ENCODE measurements around the gene TMEM139. TPM values are rescaled to one million over a fixed set of nuclear protein-coding genes. Genes with fewer than 3 reads are reported as not detected.
"Not testable (repeated sequence)": the region's sequence is repeated elsewhere in the genome, so short reads cannot be mapped to it uniquely, and the experiment has no call there.

Gene TMEM139
- total RNA-seq, 1 donor from 2014 or later: 0.17 TPM

GRCh38 chr7:143289888-143290287, 5.1 kb downstream of the TMEM139 start:
- not testable (repeated sequence) for DNase-seq

GRCh38 chr7:143290293-143290692, 5.5 kb downstream of the TMEM139 start:
- no peak for DNase-seq

- no peak for DNase-seq
Observed at GRCh38 chr7:143292876-143293275, 8.1 kb downstream of the TMEM139 start.

GRCh38 chr7:143295870-143296269, 11.1 kb downstream of the TMEM139 start:
- peak; percentile 18 for DNase-seq

DNA sequence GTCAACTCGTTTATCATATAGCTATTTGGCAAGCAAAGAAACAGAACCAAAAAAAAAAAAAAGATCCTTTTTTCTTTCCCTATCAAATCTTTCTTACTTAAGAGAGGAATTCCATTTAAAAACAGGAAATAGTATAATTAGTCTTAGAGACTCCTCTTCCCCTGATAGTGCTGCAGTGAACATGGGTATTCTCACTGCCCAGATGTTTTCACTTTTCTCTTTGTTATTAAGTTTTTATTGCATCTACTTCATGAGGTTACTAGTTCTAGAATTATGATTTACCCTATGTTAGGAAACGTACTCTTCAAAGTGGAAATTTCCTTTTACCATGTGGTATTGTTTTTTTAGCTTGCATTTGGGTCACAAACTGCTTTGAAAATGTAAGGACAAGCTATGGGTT, 11.9 kb downstream of the TMEM139 start:
- DNase-seq: no peak

DNA sequence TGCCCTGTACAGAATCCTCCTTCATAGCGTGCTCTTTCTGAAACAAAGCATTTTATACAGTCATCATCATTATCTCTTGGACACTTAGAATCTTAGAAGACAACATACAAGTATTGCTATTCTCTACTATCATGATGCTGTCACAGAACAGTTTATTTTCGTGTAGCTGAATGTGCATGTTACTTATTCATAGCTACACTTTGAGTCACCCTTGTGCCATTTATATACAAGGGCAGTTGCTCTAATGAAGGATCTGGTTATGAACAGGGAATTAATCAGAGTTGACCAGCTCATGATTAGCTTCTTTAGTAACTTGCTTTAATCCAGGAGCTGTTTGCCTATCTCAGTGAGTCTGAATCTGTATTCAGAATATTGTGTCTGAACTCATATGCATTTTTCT, 14.6 kb downstream of the TMEM139 start:
- no peak for DNase-seq

DNA sequence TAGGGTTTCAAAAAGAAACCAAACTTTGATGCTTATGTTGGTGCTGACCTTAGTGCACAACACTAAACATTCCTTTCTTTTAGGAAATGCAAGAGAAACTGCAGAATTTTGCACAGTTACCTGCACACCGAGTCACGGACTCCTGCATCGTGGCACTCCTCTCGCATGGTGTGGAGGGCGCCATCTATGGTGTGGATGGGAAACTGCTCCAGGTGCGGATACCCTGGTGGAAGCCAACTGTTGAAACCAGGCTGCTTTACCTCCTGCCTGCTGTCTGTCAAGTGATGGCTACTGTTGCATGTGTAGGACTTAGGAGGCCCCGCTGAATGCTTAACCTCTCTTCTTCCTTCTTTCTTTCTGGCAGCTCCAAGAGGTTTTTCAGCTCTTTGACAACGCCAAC, 15.1 kb downstream of the TMEM139 start:
- DNase-seq: peak; percentile 64

GRCh38 chr7:143300959-143301935, 16.5 kb downstream of the TMEM139 start:
- no peak for DNase-seq

DNA sequence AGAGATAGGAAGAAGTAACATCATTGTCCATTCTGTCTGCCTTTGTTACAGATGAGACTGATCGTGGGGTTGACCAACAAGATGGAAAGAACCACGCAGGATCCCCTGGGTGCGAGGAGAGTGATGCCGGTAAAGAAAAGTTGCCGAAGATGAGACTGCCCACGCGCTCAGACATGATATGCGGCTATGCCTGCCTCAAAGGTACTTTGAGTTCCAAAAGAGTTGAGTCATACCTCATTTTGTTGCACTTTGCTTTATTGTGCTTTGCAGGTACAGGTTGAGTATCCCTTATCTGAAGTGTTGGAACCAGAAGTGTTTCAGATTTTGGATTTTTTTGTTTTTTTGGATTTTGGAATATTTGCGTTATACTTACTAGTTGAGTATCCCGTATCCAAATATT, 19.0 kb downstream of the TMEM139 start:
- no peak for DNase-seq

DNA sequence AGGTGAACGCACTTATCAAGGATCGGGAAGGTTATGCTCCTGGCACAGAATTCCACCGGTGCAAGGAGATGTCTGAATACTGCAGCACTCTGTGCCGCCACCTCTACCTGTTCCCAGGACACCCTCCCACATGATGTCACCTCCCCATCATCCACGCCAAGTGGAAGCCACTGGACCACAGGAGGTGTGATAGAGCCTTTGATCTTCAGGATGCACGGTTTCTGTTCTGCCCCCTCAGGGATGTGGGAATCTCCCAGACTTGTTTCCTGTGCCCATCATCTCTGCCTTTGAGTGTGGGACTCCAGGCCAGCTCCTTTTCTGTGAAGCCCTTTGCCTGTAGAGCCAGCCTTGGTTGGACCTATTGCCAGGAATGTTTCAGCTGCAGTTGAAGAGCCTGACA, 20.2 kb downstream of the TMEM139 start:
- no peak for DNase-seq

DNA sequence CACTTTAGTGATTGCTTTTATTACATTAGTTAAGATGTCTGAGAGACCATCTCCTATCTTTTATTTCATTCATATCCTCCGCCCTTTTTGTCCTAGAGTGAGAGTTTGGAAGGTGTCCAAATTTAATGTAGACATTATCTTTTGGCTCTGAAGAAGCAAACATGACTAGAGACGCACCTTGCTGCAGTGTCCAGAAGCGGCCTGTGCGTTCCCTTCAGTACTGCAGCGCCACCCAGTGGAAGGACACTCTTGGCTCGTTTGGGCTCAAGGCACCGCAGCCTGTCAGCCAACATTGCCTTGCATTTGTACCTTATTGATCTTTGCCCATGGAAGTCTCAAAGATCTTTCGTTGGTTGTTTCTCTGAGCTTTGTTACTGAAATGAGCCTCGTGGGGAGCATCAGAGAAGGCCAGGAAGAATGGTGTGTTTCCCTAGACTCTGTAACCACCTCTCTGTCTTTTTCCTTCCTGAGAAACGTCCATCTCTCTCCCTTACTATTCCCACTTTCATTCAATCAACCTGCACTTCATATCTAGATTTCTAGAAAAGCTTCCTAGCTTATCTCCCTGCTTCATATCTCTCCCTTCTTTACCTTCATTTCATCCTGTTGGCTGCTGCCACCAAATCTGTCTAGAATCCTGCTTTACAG, 20.8 kb downstream of the TMEM139 start:
- peak; percentile 80 for DNase-seq

- no peak for DNase-seq
Observed at GRCh38 chr7:143308632-143309031, 23.9 kb downstream of the TMEM139 start.

GRCh38 chr7:143314127-143314526, 29.4 kb downstream of the TMEM139 start:
- DNase-seq: no peak

DNA sequence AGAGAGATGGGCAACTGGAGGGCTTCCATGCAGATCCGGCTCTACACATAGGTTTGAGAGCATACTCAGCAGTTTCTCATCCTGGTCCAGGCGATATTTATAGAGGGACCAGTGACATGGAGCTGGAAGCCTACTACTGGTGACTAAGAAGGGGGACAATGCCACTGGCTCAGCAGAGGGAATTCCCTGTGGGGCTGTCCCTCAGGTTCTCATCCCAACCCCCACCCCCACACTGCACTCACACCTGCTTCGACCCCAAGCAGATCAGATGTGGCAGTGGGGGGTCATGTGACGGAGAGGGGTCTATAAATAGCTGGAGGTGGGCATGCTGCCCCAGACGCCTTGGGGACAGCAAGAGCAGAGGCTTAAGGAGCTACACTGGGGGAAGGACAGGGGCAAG, 31.0 kb downstream of the TMEM139 start, which contains the start of gene CLCN1:
CLCN1 (plus strand) TSS at position 336 of the 400 bp plus-strand sequence. CDS start 102 bp downstream, outside the sequence.
- no peak for DNase-seq

- DNase-seq: no peak
Observed at GRCh38 chr7:143316492-143316891, 31.7 kb downstream of the TMEM139 start.

DNA sequence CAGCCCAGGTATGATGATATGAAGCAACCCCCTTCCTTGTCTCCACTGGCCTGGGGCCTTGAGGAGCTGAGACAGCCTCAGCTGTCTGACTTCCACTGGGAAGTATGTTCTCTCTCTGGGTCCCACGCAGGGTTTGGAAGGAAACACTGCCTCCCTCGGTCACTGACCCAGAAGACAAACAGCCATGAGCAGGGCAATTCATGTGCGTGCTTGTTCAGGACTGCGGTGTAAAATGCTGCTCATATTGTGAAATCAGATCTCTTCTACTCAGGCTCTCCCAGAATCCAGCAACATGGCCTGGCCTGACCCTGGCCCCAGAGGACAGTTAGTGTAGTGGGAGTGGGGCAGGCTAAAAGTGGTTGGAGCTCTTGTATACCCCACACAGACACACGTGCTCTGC, 33.9 kb downstream of the TMEM139 start:
- no peak for DNase-seq

DNA sequence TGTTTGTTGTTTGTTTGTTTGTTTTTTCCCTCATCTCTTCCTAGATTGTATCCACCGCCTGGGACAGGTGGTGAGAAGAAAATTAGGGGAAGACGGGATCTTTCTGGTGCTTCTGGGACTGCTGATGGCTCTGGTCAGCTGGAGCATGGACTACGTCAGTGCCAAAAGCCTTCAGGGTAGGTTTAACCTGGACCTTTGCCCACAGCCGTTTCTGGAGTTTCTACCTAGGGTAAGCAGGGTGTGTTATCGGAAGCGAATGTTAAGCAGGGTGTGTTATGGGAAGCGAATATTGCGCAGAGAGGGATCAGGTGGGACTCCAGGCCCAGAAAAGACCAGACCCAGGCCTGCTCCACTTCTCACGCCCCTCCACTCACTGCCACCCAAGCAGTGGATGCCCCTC, 35.9 kb downstream of the TMEM139 start:
- no peak for DNase-seq

DNA sequence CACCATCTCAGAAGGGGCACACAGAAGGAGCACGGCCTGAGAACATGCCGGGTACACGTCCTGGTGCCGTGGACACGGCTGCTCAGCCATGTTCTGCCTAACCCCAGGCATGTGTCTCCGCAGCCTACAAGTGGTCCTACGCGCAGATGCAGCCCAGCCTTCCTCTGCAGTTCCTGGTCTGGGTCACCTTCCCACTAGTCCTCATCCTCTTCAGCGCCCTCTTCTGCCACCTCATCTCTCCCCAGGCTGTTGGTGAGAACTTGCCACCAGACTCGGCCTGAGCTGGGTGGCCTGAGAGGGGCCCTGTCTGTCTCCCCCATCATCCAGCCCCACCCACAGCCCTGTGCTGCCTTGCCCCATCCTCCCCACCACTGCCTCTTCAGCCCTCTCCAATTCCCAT, 36.5 kb downstream of the TMEM139 start:
- no peak for DNase-seq

DNA sequence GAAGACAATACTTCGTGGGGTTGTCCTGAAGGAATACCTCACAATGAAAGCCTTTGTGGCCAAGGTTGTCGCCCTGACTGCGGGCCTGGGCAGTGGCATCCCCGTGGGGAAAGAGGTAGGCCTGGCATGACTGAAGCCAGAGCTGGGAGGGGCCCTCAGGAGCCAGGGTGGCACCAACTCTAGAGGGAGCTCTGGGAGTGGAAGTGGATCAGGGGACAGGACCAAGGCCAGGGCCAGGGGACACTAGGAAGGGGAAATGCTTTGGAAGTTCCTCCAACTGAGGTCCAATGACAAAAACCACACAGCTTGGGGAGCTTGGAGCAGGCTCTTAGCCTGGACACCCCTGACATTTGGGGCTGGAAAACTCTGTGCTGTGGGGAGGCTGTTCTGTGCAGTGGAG, 37.0 kb downstream of the TMEM139 start:
- no peak for DNase-seq

GRCh38 chr7:143322760-143323633, 38.2 kb downstream of the TMEM139 start:
- no peak for DNase-seq

GRCh38 chr7:143323653-143324052, 38.9 kb downstream of the TMEM139 start:
- no peak for DNase-seq

DNA sequence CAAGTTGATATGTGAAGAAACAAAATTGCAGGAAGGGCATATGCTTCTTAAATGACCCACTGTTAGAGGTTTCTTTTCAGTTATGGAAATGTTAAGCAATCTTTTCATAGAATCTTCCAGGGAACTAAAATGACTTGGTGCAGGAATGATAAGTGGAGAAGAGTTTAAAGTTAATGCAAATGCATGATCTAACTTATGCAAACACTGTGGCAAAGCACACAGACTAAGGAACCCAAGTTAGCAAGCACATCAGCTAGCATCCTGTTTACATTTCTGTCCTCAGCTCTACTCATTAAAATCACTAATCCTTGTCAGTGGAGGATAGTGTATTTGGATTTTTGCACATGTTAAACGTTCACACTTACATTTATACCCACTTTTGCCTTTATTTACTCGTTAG, 40.5 kb downstream of the TMEM139 start:
- DNase-seq: no peak

DNA sequence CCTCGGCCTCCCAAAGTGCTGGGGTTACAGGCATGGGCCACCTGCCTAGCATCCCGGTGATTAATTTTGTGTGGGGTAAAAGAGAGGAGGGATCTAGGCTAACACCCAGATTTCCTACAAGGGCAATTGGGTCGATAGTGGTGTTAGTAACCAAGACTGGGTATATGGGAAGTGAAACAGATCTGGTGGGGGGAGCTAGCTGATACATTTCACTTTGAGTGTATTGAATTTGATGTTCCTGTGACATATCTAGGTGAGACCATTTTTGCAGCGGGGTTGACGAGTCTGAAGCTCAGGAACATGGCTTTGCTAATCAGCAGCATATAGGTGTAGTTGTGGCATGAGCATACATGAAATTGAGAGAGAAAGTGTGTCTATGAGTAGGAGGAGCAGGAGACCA, 43.1 kb downstream of the TMEM139 start:
- no peak for DNase-seq

Measured in dermis blood vessel endothelial cell (primary cell).